GM19351 (cell line): ENCODE measurements around the gene NGRN.
"Not testable (repeated sequence)": the region's sequence is repeated elsewhere in the genome, so short reads cannot be mapped to it uniquely, and the experiment has no call there.

ENCODE experiments used
- ATAC-seq: cut with Tn5 transposase; IDR thresholded peaks from one replicate; pipeline ENCODE4 v1.9.1; 2021; ENCODE audit warnings: mild to moderate bottlenecking, moderate library complexity; ENCODE audit not compliant: unreplicated experiment

Gene NGRN

GRCh38 chr15:90233387-90234095, 31.9 kb upstream of the NGRN start, which contains the start of gene CIB1:
CIB1 (minus strand) TSS chr15:90233941; CDS start chr15:90233885, 56 bp downstream.
- peak; percentile 76 for ATAC-seq

- ATAC-seq: peak; percentile 53
These were observed 31.1 kb upstream of the NGRN start, which contains the start of gene GDPGP1 for GRCh38 chr15:90234096-90234988. GDPGP1 (plus strand) TSS chr15:90234209; CDS start chr15:90240909, 6,700 bp downstream.

GRCh38 chr15:90239371-90239770, 26.1 kb upstream of the NGRN start:
- ATAC-seq: no peak

- ATAC-seq: no peak
These were observed 24.6 kb upstream of the NGRN start for GRCh38 chr15:90240856-90241255.

- no peak for ATAC-seq
These were observed 23.9 kb upstream of the NGRN start for GRCh38 chr15:90241343-90242192.

GRCh38 chr15:90243943-90244639, 21.4 kb upstream of the NGRN start:
- no peak for ATAC-seq

- no peak for ATAC-seq
These were observed 16.7 kb upstream of the NGRN start for GRCh38 chr15:90248789-90249202.

GRCh38 chr15:90249203-90249863, 16.1 kb upstream of the NGRN start, which contains the start of gene TTLL13:
TTLL13 (plus strand) TSS chr15:90249556; CDS start chr15:90250631, 1,075 bp downstream.
- peak; percentile 73 for ATAC-seq

- no peak for ATAC-seq
These were observed 7.7 kb upstream of the NGRN start for GRCh38 chr15:90257776-90258175.

GRCh38 chr15:90259524-90259923, 5.9 kb upstream of the NGRN start:
- peak; percentile 86 for ATAC-seq

GRCh38 chr15:90260731-90261130, 4.7 kb upstream of the NGRN start:
- ATAC-seq: not testable (repeated sequence)

- no peak for ATAC-seq
These were observed 3.7 kb upstream of the NGRN start for GRCh38 chr15:90261811-90262210.

- no peak for ATAC-seq
These were observed 3.0 kb upstream of the NGRN start for GRCh38 chr15:90262426-90262825.

- ATAC-seq: no peak
These were observed 801 bp upstream of the NGRN start for GRCh38 chr15:90264671-90265070.

GRCh38 chr15:90266061-90266431, 574 bp downstream of the NGRN start:
- peak; percentile 22 for ATAC-seq

- ATAC-seq: no peak
These were observed 1.0 kb downstream of the NGRN start for GRCh38 chr15:90266485-90266884.

GRCh38 chr15:90268415-90268814, 2.9 kb downstream of the NGRN start:
- no peak for ATAC-seq

GRCh38 chr15:90270502-90271150, 5.2 kb downstream of the NGRN start:
- ATAC-seq: no peak
